SJCRH30 (cell line): ENCODE measurements around the gene BCR. TPM values are rescaled to one million over a fixed set of nuclear protein-coding genes. Genes with fewer than 3 reads are reported as not detected.

Source experiments
- DNase-seq, 2 experiments: peaks; one replicate each; pipeline ENCODE4 v3.0.0-alpha.2; 2015 to 2020
- H3K27ac ChIP-seq: fragments of 250-450 bp; sonication (Bioruptor Pico); 2 replicates; pipeline ENCODE4 v1.5.1; 2020; ENCODE audit warnings: mild to moderate bottlenecking, moderate library complexity
- H3K27me3 ChIP-seq: fragments of 250-450 bp; sonication (Bioruptor Pico); 2 replicates; pipeline ENCODE4 v1.5.1; 2020; ENCODE audit warnings: mild to moderate bottlenecking, moderate library complexity
- H3K36me3 ChIP-seq: fragments of 250-450 bp; sonication (Bioruptor Pico); 2 replicates; pipeline ENCODE4 v1.5.1; 2020; ENCODE audit warnings: mild to moderate bottlenecking, moderate library complexity
- H3K4me1 ChIP-seq: fragments of 250-450 bp; sonication (Bioruptor Pico); 2 replicates; pipeline ENCODE4 v1.5.1; 2020; ENCODE audit warnings: mild to moderate bottlenecking, moderate library complexity
- H3K4me3 ChIP-seq: fragments of 250-450 bp; sonication (Bioruptor Pico); 2 replicates; pipeline ENCODE4 v1.5.1; 2020; ENCODE audit warnings: mild to moderate bottlenecking, moderate library complexity
- H3K9me3 ChIP-seq: fragments of 250-450 bp; sonication (Bioruptor Pico); replicated peaks from 2 replicates; pipeline ENCODE4 v1.5.1; 2020; ENCODE audit warnings: mild to moderate bottlenecking, moderate library complexity
- total RNA-seq: library from RNA; depleted of rRNA; stranded (reverse); fragments of >200 nt; shearing (Covaris generic); gene quantifications from 2 replicates; pipeline ENCODE4 v1.2.3, GENCODE V29; 2014

Gene BCR
- total RNA-seq, 1 experiment from 2014 or later, result 27.2 TPM

GRCh38 chr22:23192133-23192532 lies 11.8 kb downstream of the BCR start:
- Histone ChIP-seq H3K4me1 (peaks cover 8% of the 10 kb centered on the region; the same call in 1 of the 2 replicates), H3K27me3 (no peaks in the 10 kb centered on the region), H3K36me3 (peaks cover 22% of the 10 kb centered on the region)

DNA sequence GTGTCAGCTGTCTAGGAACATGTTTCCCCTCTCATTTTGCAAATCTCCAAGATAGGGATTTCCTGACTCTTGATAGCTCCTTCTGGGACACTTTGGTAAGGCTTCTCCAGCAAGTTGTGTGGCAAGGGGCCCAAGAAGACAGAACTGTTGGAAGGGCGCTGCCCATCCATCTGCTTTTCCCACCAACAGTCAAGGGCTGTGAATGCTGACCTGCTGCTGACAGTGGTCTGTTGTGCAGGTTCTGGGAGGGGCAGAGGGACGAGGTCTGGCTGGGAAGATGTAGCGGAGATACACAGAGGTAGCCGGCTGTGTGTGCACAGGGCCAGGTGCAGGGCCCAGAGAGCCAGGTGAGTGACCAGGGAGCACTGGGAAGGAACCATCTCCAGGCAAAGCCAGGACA lies 12.2 kb downstream of the BCR start:
- no peak for DNase-seq
- Histone ChIP-seq H3K36me3 (peaks cover 21% of the 10 kb centered on the region), H3K27me3 (no peaks in the 10 kb centered on the region), H3K9me3 (no peaks in the 10 kb centered on the region), H3K4me1 (peaks cover 8% of the 10 kb centered on the region; the same call in 1 of the 2 replicates), H3K4me3 (no peak overlapping the region), H3K27ac (no peak overlapping the region)

More at GRCh38 chr22:23192133-23192532, 11.8 kb downstream of the BCR start:
- DNase-seq, result no peak
- no peaks in the 10 kb centered on the region for H3K9me3 ChIP-seq
- no peak overlapping the region for H3K27ac ChIP-seq
- no peak overlapping the region for H3K4me3 ChIP-seq

DNA sequence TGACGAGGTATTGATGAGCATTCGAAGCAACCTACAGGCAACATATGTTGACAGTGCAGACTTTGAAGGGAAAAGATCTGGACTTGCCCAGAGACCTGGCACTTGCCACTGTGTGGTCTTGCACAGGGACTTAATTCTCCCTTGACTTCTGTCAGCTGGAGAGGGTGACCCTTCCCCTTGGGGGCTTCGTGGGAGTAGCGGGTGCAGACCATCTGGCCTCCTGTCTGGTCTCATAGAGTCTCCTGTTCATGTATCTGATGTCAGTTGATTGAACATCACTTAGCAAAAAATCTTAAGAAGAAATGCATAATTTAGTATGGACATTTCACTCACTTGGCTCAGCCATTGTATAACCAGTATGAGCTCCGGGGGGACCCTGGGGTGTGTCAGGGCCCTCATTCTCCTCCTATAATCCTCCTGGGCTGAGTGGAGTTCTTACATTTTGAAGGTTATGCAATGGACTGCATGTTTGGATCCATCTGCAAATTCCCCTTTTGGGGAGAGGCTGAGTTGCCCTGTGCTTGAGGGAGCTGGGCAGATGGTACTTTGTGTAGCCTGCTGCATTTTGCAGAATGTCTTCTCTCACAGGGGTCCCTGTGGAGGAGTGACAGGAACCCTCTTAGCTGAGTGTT lies 13.0 kb downstream of the BCR start:
- DNase-seq, result no peak
- Histone ChIP-seq H3K36me3 (peaks cover 16% of the 10 kb centered on the region), H3K27me3 (no peaks in the 10 kb centered on the region), H3K4me3 (no peak overlapping the region), H3K9me3 (no peaks in the 10 kb centered on the region), H3K4me1 (peaks cover under 1% of the 10 kb centered on the region; the same call in 1 of the 2 replicates), H3K27ac (no peak overlapping the region)

- Histone ChIP-seq H3K27ac (no peak overlapping the region), H3K36me3 (peaks cover 16% of the 10 kb centered on the region), H3K27me3 (no peaks in the 10 kb centered on the region), H3K4me1 (no peaks in the 10 kb centered on the region), H3K9me3 (no peaks in the 10 kb centered on the region), H3K4me3 (no peak overlapping the region)
- DNase-seq, result no peak
Observed at GRCh38 chr22:23193882-23194281, 13.6 kb downstream of the BCR start.

- Histone ChIP-seq H3K4me1 (no peaks in the 10 kb centered on the region), H3K4me3 (no peak overlapping the region), H3K9me3 (no peaks in the 10 kb centered on the region), H3K36me3 (peaks cover 9% of the 10 kb centered on the region), H3K27ac (no peak overlapping the region), H3K27me3 (no peaks in the 10 kb centered on the region)
- DNase-seq, result no peak
Observed at GRCh38 chr22:23196165-23196564, 15.9 kb downstream of the BCR start.

DNA sequence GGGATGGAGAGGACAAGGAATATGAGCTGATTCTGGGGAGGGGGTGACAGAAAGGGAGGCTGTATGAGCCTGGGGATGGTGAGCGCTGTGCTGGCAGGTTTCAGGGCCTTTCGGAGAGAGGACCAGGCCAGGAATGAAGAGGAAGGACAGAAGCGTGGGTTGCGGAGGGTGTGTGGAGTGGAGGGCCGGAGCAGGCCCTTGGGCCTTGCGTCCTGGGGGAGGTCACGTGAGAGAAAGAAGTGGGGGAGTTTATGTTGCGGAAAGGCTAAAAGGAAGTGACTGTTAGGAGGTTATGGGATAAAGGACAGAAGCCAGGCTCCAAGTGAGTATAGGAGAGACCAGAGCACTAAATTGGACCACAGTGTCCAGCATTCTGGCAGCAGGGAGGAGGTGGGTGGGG lies 17.5 kb downstream of the BCR start:
- Histone ChIP-seq H3K27ac (no peak overlapping the region), H3K4me3 (no peak overlapping the region), H3K27me3 (no peaks in the 10 kb centered on the region), H3K36me3 (peaks cover 9% of the 10 kb centered on the region), H3K4me1 (no peaks in the 10 kb centered on the region), H3K9me3 (no peaks in the 10 kb centered on the region)
- DNase-seq, result no peak

GRCh38 chr22:23199159-23199558 lies 18.9 kb downstream of the BCR start:
- DNase-seq, result no peak
- Histone ChIP-seq H3K4me1 (no peaks in the 10 kb centered on the region), H3K36me3 (peaks cover 12% of the 10 kb centered on the region), H3K27ac (no peak overlapping the region), H3K9me3 (no peaks in the 10 kb centered on the region), H3K4me3 (no peak overlapping the region), H3K27me3 (no peaks in the 10 kb centered on the region)

DNA sequence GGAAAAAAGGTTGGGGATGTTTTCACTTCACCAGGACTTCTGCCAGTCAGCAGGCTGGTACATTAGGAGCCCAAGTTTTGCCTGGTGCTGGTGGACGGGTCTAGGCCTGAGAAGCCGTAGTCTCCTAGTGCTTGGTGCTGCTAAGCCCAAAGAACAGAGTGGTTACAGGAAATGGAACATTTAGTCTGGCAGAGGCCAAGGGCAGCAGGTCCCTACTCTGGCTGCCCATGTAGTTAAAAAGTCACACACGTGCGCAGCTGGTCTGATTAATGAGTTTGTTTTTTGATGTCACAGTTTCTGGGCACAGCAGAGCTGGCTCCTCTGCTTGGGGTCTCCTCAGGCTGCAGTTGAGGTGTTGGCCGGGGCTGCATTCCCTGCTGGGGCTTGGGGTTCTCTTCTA lies 20.6 kb downstream of the BCR start:
- H3K36me3 ChIP-seq, result peaks cover 15% of the 10 kb centered on the region

GRCh38 chr22:23202812-23203451 lies 22.6 kb downstream of the BCR start:
- H3K27ac ChIP-seq, result no peak overlapping the region
- H3K4me1 ChIP-seq, result peaks cover 10% of the 10 kb centered on the region; the same call in 1 of the 2 replicates
- no peaks in the 10 kb centered on the region for H3K27me3 ChIP-seq
- H3K9me3 ChIP-seq, result no peaks in the 10 kb centered on the region
- DNase-seq, result no peak
- no peak overlapping the region for H3K4me3 ChIP-seq
- peaks cover 19% of the 10 kb centered on the region for H3K36me3 ChIP-seq

More for the DNA sequence above, 20.6 kb downstream of the BCR start:
- no peak overlapping the region for H3K4me3 ChIP-seq
- no peak overlapping the region for H3K27ac ChIP-seq
- no peaks in the 10 kb centered on the region for H3K9me3 ChIP-seq
- DNase-seq, result no peak
- H3K4me1 ChIP-seq, result no peaks in the 10 kb centered on the region
- H3K27me3 ChIP-seq, result no peaks in the 10 kb centered on the region

- Histone ChIP-seq H3K4me1 (peaks cover 11% of the 10 kb centered on the region; the same call in 1 of the 2 replicates), H3K27me3 (no peaks in the 10 kb centered on the region), H3K4me3 (no peak overlapping the region), H3K9me3 (no peaks in the 10 kb centered on the region), H3K27ac (no peak overlapping the region), H3K36me3 (peaks cover 19% of the 10 kb centered on the region)
- DNase-seq, result no peak
Observed at GRCh38 chr22:23203452-23204124, 23.3 kb downstream of the BCR start.

GRCh38 chr22:23204125-23204488 lies 23.8 kb downstream of the BCR start:
- H3K9me3 ChIP-seq, result no peaks in the 10 kb centered on the region
- no peak overlapping the region for H3K27ac ChIP-seq
- DNase-seq, result no peak
- H3K4me1 ChIP-seq, result peaks cover 11% of the 10 kb centered on the region; the same call in 1 of the 2 replicates
- peaks cover 19% of the 10 kb centered on the region for H3K36me3 ChIP-seq
- no peaks in the 10 kb centered on the region for H3K27me3 ChIP-seq
- no peak overlapping the region for H3K4me3 ChIP-seq

- Histone ChIP-seq H3K4me3 (no peak overlapping the region), H3K27ac (no peak overlapping the region), H3K36me3 (peaks cover 23% of the 10 kb centered on the region), H3K9me3 (no peaks in the 10 kb centered on the region), H3K27me3 (no peaks in the 10 kb centered on the region), H3K4me1 (peaks cover 11% of the 10 kb centered on the region; the same call in 1 of the 2 replicates)
- no peak for DNase-seq
Observed at GRCh38 chr22:23204541-23205157, 24.3 kb downstream of the BCR start.

DNA sequence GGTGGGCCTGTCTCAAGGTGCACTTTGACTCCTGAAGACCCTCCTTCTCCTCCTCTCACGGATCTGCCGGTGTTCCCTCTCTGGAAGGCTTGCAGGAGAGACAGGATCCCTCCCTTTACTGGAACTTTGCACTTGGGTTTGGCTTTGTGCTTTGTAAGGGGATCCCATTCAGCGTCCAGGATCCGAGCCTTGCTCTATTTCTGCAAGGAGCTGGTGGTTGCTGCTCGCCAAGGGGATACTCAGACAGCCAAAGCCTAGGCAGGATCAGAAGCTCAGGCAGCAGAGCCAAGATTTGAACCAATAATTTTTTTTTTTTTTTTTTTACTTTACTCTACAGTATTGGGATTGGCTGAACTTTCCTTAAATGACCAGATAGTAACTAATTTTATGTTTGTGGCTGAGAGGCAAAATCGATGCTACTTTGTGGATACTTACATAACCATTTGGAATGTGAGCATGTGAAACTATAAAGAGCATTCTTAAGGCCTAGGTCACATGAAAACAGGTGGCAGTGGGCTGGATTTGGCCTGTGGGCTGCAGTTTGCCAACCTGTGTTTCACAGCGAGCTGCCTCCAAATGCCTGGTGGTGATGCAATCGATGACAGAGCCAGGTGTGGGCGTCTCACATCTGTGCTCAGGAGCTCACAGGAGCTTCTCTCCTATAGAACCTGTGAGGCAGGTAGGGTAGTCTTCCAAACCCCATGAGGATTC lies 25.2 kb downstream of the BCR start:
- no peak overlapping the region for H3K4me3 ChIP-seq
- H3K9me3 ChIP-seq, result no peaks in the 10 kb centered on the region
- H3K4me1 ChIP-seq, result peaks cover 11% of the 10 kb centered on the region; the same call in 1 of the 2 replicates
- H3K27me3 ChIP-seq, result no peaks in the 10 kb centered on the region
- no peak for DNase-seq
- H3K27ac ChIP-seq, result no peak overlapping the region
- H3K36me3 ChIP-seq, result peaks cover 23% of the 10 kb centered on the region

DNA sequence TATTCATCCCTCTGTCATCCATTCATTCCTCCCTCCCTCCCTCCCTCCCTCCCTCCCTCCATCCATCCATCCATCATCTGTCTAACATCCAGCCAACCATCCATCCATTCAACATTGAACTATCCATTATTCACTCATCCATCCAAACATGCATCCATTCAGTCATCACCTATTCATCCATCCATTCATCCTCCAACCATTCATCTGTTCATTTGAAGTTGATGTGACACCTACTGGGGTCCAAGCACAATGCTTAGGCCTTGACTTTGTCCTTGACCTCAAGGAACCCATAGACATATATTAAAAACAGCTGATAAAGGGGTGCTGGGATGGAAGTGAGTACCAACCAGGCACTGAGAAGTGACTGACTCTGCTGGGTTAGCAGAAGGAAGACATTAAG lies 26.6 kb downstream of the BCR start:
- Histone ChIP-seq H3K36me3 (peaks cover 23% of the 10 kb centered on the region), H3K4me1 (peaks cover 11% of the 10 kb centered on the region; the same call in 1 of the 2 replicates), H3K27me3 (no peaks in the 10 kb centered on the region), H3K9me3 (no peaks in the 10 kb centered on the region), H3K27ac (no peak overlapping the region), H3K4me3 (no peak overlapping the region)
- no peak for DNase-seq
